Gastrocnemius medialis (tissue), 4 donors: Measurements from ENCODE around the gene CCDC142.

Source experiments
- CTCF ChIP-seq, 5 experiments: fragments of 450-650 bp in 3 of 5; fragments of 200-600 bp in 2 of 5; sonication (generic) in 2 of 5; IDR thresholded peaks in 4 of 5; conservative IDR thresholded peaks in 1 of 5; 1 replicate in 4 of 5; 2 replicates in 1 of 5; pipeline ENCODE4 v1.5.1; 2016 to 2019; ENCODE audit warnings: antibody characterized with exemption in 5 of 5, mild to moderate bottlenecking in 3 of 5, moderate library complexity in 3 of 5
- POLR2A ChIP-seq, 2 donors: fragments of 450-650 bp; IDR thresholded peaks; one replicate each; pipeline ENCODE4 v1.6.1; 2017; ENCODE audit warnings: antibody characterized with exemption in 2 of 2, mild to moderate bottlenecking in 2 of 2, moderate library complexity in 2 of 2

DNA sequence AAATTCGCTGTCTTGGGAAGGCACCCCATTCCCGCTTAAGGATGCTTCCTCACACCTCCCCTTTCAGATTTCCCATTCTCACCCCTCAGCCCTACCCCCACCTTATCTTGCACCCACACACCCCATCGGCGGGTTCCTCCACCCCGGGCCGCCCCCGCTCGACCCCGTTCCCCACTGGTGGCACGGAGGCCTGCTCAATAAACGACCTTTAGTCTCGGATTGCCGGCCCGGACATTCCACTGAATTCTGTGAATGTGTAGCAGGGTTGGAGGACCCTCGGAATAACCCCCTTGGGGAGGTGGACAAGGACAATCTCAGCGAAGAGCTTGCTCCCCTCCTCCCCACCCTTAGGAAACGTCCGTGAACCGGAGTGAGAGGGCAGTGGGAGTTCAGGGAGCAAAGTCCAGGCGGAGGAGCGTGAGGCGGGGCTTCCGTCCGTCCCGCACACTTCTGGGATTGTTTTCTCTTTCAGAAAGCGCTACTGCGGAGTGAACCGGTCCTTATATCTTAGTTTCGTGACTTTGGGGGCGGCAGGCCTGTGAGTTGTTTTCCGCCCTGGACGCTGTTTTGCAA is 19.4 kb upstream of the CCDC142 start:
- TF ChIP-seq CTCF (IDR thresholded peaks at IDR 0.05 in 4 of 5, conservative IDR thresholded peaks at IDR 0.05 in 1 of 5) (no peak), POLR2A (IDR thresholded peaks at IDR 0.05) (no peak)
